Esophagus squamous epithelium (tissue), 4 donors: ENCODE measurements around the gene ESYT1.

ENCODE experiments used
- POLR2A ChIP-seq, 4 donors: fragments of 450-650 bp; IDR thresholded peaks; one replicate each; pipeline ENCODE4 v1.6.1; 2017; ENCODE audit warnings: antibody characterized with exemption in 4 of 4, mild to moderate bottlenecking in 4 of 4, moderate library complexity in 3 of 4
- TF ChIP-seq, protein P1 (sequence below), 6 experiments: fragments of 450-650 bp in 4 of 6; fragments of 200-600 bp in 2 of 6; sonication (generic) in 2 of 6; IDR thresholded peaks; one replicate each; pipeline ENCODE4 v1.5.1; 2016 to 2019; ENCODE audit warnings: antibody characterized with exemption in 6 of 6, mild to moderate bottlenecking in 4 of 6, moderate library complexity in 4 of 6

DNA sequence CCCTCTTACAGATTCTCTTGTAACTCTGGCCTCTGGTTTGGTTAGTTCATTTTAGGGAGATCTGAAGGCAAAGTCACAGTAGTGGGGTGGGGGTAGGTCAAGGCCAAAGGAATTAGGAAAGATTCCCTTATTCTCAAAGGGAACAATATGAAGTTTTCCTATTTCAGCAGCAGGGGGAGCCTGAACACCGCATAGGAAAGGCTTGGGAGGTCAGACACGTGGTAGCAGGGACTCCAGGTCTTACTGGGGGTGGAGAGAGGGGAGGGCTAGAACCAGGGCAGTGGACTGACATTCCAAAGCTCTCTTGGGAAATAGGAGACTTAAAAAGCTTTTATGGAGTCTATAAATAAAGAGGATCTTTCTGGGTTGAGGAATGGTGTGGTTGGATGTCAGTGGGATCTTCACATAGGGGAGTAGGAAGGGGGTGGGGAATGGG, 8.7 kb upstream of the ESYT1 start:
- TF ChIP-seq, protein P1, sequence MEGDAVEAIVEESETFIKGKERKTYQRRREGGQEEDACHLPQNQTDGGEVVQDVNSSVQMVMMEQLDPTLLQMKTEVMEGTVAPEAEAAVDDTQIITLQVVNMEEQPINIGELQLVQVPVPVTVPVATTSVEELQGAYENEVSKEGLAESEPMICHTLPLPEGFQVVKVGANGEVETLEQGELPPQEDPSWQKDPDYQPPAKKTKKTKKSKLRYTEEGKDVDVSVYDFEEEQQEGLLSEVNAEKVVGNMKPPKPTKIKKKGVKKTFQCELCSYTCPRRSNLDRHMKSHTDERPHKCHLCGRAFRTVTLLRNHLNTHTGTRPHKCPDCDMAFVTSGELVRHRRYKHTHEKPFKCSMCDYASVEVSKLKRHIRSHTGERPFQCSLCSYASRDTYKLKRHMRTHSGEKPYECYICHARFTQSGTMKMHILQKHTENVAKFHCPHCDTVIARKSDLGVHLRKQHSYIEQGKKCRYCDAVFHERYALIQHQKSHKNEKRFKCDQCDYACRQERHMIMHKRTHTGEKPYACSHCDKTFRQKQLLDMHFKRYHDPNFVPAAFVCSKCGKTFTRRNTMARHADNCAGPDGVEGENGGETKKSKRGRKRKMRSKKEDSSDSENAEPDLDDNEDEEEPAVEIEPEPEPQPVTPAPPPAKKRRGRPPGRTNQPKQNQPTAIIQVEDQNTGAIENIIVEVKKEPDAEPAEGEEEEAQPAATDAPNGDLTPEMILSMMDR (IDR thresholded peaks at IDR 0.05), result peak; percentile 81 to 89 (median 84)
- TF ChIP-seq POLR2A (IDR thresholded peaks at IDR 0.05), result no peak
